OCI-LY1 (cell line): ENCODE results near the gene CCDC7.

Experiments
- CTCF ChIP-seq: fragments of 200-600 bp; sonication (generic), shearing (Covaris generic); IDR thresholded peaks from 2 replicates; pipeline ENCODE4 v1.5.1; 2017; ENCODE audit warnings: mild to moderate bottlenecking, antibody characterized with exemption, low read length, moderate library complexity, mixed read lengths
- EZH2 ChIP-seq: fragments of 200-600 bp; sonication (generic), shearing (Covaris generic); IDR thresholded peaks from 2 replicates; pipeline ENCODE4 v1.8.0; 2017; ENCODE audit warnings: borderline replicate concordance, mixed run types, mild to moderate bottlenecking, antibody characterized with exemption, low read length, moderate library complexity, mixed read lengths

GRCh38 chr10:32402499-32402898, 43.4 kb upstream of the CCDC7 start:
- TF ChIP-seq CTCF (no peak), EZH2 (no peak)
